Measurements from ENCODE around the gene HAGHL.

Gene HAGHL

DNA sequence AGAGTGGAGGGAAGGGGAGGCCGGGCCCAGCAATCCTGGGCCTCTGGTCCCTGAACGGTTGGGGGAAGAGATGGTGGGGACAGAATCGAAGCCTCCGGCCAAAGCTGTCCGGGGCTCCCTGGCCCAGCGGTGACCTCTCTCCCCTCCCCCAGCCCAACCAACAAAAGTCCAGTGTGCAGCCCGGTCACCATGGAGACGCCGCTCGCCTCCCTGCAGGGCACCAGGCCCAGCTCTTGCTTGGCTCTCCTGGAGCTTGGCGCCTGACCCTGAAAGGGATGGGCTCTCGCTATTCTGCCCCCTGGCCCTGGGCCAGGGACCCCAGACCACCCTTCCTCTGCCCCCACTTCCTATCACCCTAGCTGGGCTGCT, 10.7 kb upstream of the HAGHL start:
- H3K9me3 ChIP-seq (ENCODE audit: control insufficient read depth, low read length), result no peaks in the 10 kb centered on the region
- peaks cover 49% of the 10 kb centered on the region for H3K4me1 ChIP-seq (ENCODE audit: control insufficient read depth, insufficient read depth, low read length)
- peaks cover 29% of the 10 kb centered on the region for H3K27me3 ChIP-seq (ENCODE audit: control insufficient read depth, insufficient read depth, low read length, poor library complexity, severe bottlenecking)
- H3K27ac ChIP-seq (ENCODE audit: insufficient read depth, low read depth, low read length, poor library complexity, severe bottlenecking), result peak overlapping the region; percentile 88
- H3K4me3 ChIP-seq (ENCODE audit: insufficient read depth, low read depth, low read length), result peak overlapping the region; percentile 80
- WGBS, 2 experiments, result 3 to 4% methylated on average over 12 of the region's 12 CpGs
- no peaks in the 10 kb centered on the region for H3K36me3 ChIP-seq (ENCODE audit: control insufficient read depth, insufficient read depth, low read length)

DNA sequence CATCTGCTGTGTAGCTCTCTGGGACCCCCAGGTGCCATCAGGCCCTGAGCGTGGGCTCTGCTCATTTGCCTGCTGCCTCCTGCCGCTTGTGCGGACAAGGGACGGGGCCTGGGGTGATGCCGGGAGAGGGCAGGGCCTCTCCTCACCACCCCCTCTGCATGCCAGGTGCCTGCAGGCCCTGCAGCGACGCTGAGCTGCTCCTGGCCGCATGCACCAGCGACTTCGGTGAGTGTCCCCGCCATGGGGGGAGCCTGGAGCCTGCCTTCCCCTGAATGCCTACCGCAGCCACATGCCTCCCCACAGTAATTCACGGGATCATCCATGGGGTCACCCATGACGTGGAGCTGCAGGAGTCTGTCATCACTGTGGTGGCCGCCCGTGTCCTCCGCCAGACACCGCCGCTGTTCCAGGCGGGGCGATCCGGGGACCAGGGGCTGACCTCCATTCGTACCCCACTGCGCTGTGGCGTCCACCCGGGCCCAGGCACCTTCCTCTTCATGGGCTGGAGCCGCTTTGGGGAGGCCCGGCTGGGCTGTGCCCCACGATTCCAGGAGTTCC, 10.1 kb upstream of the HAGHL start:
- peaks cover 24% of the 10 kb centered on the region for H3K27me3 ChIP-seq (ENCODE audit: control insufficient read depth, insufficient read depth, low read length, poor library complexity, severe bottlenecking)
- H3K4me3 ChIP-seq (ENCODE audit: insufficient read depth, low read depth, low read length), result peak overlapping the region; percentile 80
- H3K27ac ChIP-seq (ENCODE audit: insufficient read depth, low read depth, low read length, poor library complexity, severe bottlenecking), result peak overlapping the region; percentile 56
- WGBS, 2 experiments, result 85% methylated on average over 29 of the region's 29 CpGs
- no peaks in the 10 kb centered on the region for H3K36me3 ChIP-seq (ENCODE audit: control insufficient read depth, insufficient read depth, low read length)
- H3K4me1 ChIP-seq (ENCODE audit: control insufficient read depth, insufficient read depth, low read length), result peaks cover 48% of the 10 kb centered on the region
- H3K9me3 ChIP-seq (ENCODE audit: control insufficient read depth, low read length), result no peaks in the 10 kb centered on the region

DNA sequence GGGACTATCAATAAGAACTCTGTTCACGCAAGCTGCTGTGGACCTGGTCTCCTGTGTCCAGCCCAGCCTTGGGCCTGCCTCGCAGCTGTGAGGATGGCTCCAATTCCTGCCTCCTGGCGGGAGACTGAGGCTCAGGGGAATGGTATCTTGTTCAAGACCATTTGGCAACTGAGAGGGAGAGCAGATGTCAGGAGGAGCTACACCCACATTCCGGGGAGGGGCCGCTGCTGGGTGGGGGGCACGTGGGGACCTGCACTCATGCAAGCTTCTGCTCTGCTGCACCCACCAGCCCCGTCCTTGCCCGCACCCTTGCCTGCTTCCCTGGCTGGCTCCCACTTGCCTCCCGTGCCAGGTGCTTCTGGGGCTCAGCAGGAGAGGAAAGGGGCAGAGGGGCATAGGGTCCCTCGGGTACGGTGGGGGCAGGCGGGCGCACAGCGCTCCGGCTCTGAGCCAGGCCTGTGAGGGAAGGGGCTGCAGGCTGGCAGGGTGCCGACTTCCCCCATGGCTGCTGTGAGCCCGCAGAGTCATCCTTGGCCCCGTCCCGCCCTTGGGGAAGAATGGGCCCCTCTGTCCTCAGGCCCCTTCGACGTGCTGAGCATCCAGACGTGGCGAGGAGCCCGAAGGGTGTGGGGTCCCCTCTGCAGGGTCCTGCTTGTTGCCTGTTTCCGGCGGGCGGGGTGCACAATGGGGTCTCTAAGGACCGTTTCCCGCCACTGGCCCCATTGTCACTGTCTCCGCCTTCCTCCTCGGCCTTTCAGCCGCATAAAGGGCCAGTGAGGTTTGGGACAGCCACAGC, 9.3 kb upstream of the HAGHL start:
- H3K27me3 ChIP-seq (ENCODE audit: control insufficient read depth, insufficient read depth, low read length, poor library complexity, severe bottlenecking), result peaks cover 16% of the 10 kb centered on the region
- H3K4me1 ChIP-seq (ENCODE audit: control insufficient read depth, insufficient read depth, low read length), result peaks cover 48% of the 10 kb centered on the region
- 72 to 73% methylated on average over 32 of the region's 32 CpGs for WGBS, 2 experiments
- H3K36me3 ChIP-seq (ENCODE audit: control insufficient read depth, insufficient read depth, low read length), result no peaks in the 10 kb centered on the region
- no peaks in the 10 kb centered on the region for H3K9me3 ChIP-seq (ENCODE audit: control insufficient read depth, low read length)
- H3K27ac ChIP-seq (ENCODE audit: insufficient read depth, low read depth, low read length, poor library complexity, severe bottlenecking), result no peak overlapping the region
- H3K4me3 ChIP-seq (ENCODE audit: insufficient read depth, low read depth, low read length), result no peak overlapping the region

DNA sequence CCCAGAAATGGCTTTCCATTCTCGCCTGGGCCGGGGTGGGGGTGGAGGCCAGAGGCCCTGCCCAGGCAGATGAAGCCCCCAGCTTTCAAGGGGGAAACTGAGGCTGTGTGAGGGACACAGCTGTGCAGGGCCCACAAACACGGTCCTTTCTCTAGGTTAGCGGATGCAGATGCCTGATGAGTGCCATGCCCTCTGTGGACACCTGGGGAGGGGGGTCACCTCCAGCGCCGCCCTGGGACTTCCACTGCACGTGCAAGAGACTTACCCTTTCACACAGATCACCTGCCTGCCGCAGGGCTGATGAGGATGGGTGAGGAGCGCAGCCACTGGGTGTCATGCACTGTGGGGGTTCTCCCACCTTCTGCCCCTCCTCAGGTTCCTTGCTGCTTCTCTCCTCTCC, 8.5 kb upstream of the HAGHL start:
- Histone ChIP-seq H3K4me1 (ENCODE audit: control insufficient read depth, insufficient read depth, low read length) (peaks cover 48% of the 10 kb centered on the region), H3K4me3 (ENCODE audit: insufficient read depth, low read depth, low read length) (no peak overlapping the region), H3K27ac (ENCODE audit: insufficient read depth, low read depth, low read length, poor library complexity, severe bottlenecking) (no peak overlapping the region), H3K27me3 (ENCODE audit: control insufficient read depth, insufficient read depth, low read length, poor library complexity, severe bottlenecking) (peaks cover 13% of the 10 kb centered on the region), H3K36me3 (ENCODE audit: control insufficient read depth, insufficient read depth, low read length) (no peaks in the 10 kb centered on the region), H3K9me3 (ENCODE audit: control insufficient read depth, low read length) (no peaks in the 10 kb centered on the region)
- WGBS, 2 experiments, result 93% methylated on average over 9 of the region's 9 CpGs

DNA sequence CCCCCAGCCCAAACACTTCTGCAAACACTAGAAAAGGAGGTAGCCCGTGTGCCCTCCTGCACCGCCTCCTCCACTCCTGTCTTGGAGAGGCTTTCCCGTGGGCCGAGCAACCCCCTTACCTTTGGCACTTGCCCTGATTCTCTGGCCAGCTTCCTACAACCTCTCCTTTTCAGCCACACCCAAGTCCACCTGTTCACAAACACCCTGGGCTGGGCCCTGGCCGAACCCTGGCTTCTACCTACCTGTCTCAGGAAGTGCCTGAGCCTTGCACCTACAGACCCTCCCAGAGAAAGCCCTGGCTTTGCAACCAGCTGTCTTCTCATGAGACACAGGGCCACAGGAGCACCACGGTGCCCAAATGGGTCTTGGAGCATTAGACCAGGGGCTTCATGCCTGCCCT, 8.0 kb upstream of the HAGHL start:
- Histone ChIP-seq H3K4me3 (ENCODE audit: insufficient read depth, low read depth, low read length) (no peak overlapping the region), H3K4me1 (ENCODE audit: control insufficient read depth, insufficient read depth, low read length) (peaks cover 48% of the 10 kb centered on the region), H3K27ac (ENCODE audit: insufficient read depth, low read depth, low read length, poor library complexity, severe bottlenecking) (no peak overlapping the region)

DNA sequence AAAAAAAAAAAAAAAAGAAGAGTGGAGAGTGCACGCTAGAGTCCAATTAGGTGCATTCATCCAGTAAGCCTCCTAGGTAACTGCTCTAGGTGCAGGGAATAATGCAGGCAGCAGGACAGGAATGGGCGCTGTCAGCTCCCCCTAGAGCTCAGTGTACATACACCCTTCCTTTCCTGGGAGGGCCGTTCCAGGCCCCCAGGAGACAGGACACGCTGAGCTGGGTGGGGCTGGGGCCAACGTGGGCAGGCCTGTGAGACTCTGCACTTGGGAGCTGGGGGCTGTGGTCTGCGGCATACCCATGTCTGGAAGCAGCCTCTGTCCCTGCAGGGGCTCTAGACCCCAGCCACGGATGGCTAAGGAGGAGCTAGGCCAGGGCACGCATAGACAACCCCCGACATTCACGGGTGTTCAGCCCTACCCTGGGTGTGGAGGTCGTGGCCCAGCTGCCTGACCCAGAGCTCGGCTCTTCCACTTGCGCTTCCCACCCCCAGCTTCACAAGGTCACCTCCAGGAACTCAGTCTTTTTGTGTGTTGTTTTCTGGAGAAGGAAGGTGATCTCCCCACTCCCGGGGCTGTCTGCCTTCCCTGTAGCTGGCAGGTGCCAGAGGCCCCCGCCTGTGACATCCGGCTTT, 7.0 kb upstream of the HAGHL start:
- 27 to 30% methylated on average over 16 of the region's 16 CpGs for WGBS, 2 experiments
- peaks cover 44% of the 10 kb centered on the region for H3K4me1 ChIP-seq (ENCODE audit: control insufficient read depth, insufficient read depth, low read length)
- H3K9me3 ChIP-seq (ENCODE audit: control insufficient read depth, low read length), result no peaks in the 10 kb centered on the region
- peak overlapping the region; percentile 91 for H3K4me3 ChIP-seq (ENCODE audit: insufficient read depth, low read depth, low read length)
- H3K27ac ChIP-seq (ENCODE audit: insufficient read depth, low read depth, low read length, poor library complexity, severe bottlenecking), result peak overlapping the region; percentile 89
- no peaks in the 10 kb centered on the region for H3K36me3 ChIP-seq (ENCODE audit: control insufficient read depth, insufficient read depth, low read length)
- no peaks in the 10 kb centered on the region for H3K27me3 ChIP-seq (ENCODE audit: control insufficient read depth, insufficient read depth, low read length, poor library complexity, severe bottlenecking)

More for the DNA sequence above, 8.0 kb upstream of the HAGHL start:
- Histone ChIP-seq H3K9me3 (ENCODE audit: control insufficient read depth, low read length) (no peaks in the 10 kb centered on the region), H3K36me3 (ENCODE audit: control insufficient read depth, insufficient read depth, low read length) (no peaks in the 10 kb centered on the region), H3K27me3 (ENCODE audit: control insufficient read depth, insufficient read depth, low read length, poor library complexity, severe bottlenecking) (peaks cover 7% of the 10 kb centered on the region)
- WGBS, 2 experiments, result 91 to 93% methylated on average over 6 of the region's 6 CpGs

DNA sequence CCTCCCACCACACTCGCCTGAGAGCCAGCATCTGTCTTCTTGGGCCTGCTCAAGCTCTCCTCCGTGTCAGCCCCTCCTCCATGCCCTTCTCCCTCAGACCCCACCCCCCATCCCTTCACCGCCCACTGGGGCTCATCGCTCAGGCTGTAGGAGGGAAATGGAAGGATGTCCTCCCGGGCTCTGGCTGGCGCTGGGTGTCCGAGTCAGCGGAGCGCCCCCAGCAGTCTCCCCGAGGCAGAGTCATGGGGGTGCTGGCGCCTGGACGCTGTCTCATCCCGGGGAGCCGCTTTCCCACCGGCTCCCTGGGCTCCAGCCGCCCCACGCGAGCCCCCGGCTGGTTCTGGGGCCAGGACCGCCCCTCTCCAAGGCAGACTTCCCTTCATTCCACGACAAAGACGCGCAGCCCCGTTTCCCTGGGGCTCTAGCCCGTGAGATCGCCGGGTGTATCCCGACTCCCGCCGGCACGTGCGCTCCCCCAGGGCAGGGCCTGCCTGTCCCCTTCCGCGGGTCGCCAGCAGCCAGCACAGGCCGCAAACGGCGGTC, 6.4 kb upstream of the HAGHL start:
- WGBS, 2 experiments, result 0% methylated on average over 38 of the region's 38 CpGs
- no peaks in the 10 kb centered on the region for H3K36me3 ChIP-seq (ENCODE audit: control insufficient read depth, insufficient read depth, low read length)
- no peaks in the 10 kb centered on the region for H3K9me3 ChIP-seq (ENCODE audit: control insufficient read depth, low read length)
- H3K27ac ChIP-seq (ENCODE audit: insufficient read depth, low read depth, low read length, poor library complexity, severe bottlenecking), result peak overlapping the region; percentile 89
- peaks cover 44% of the 10 kb centered on the region for H3K4me1 ChIP-seq (ENCODE audit: control insufficient read depth, insufficient read depth, low read length)
- H3K4me3 ChIP-seq (ENCODE audit: insufficient read depth, low read depth, low read length), result peak overlapping the region; percentile 91
- peaks cover 1% of the 10 kb centered on the region for H3K27me3 ChIP-seq (ENCODE audit: control insufficient read depth, insufficient read depth, low read length, poor library complexity, severe bottlenecking)

DNA sequence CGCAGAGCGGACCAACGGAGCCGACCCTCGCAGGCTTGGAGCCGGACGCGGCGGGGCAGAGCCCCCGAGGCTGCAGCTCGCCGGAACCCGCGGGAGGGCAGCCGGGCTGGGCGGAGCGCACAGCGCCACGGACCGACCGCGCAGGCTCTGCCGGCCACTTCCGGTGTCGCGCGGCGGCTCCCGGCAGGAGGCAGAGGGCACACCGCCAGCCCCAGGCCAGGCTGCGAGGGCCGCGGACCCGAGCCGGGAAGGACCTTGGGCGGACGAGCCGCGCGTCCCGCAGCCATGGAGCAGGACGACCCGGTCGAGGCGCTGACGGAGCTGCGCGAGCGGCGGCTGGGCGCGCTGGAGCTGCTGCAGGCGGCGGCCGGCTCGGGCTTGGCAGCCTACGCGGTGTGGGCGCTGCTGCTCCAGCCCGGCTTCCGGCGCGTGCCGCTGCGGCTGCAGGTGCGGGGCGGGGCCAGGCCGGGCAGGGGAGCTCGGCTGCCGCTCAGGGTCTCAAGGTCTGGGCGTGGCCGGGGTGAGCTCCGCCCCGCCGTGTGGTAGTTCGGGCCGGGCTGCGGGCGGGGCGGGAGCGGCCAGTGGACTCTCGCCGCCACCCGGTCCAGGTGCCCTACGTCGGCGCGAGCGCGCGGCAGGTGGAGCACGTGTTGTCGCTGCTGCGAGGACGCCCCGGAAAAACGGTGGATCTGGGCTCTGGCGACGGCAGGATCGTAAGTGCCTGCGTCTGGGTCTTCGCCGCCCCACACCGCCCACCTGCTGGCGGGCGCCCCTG, 5.7 kb upstream of the HAGHL start, which contains the start of gene ANTKMT:
Gene ANTKMT, plus strand, starts transcription at position 157 of the 775 bp plus-strand sequence. Its CDS starts 129 bp downstream, at position 286.
- Histone ChIP-seq H3K4me1 (ENCODE audit: control insufficient read depth, insufficient read depth, low read length) (peaks cover 44% of the 10 kb centered on the region), H3K27me3 (ENCODE audit: control insufficient read depth, insufficient read depth, low read length, poor library complexity, severe bottlenecking) (peaks cover 8% of the 10 kb centered on the region), H3K4me3 (ENCODE audit: insufficient read depth, low read depth, low read length) (peak within 1 kb of the TSS; percentile 91), H3K36me3 (ENCODE audit: control insufficient read depth, insufficient read depth, low read length) (no peaks in the 10 kb centered on the region), H3K27ac (ENCODE audit: insufficient read depth, low read depth, low read length, poor library complexity, severe bottlenecking) (peak within 1 kb of the TSS; percentile 89), H3K9me3 (ENCODE audit: control insufficient read depth, low read length) (no peaks in the 10 kb centered on the region)
- 10% methylated on average over 106 of the region's 106 CpGs for WGBS, 2 experiments

DNA sequence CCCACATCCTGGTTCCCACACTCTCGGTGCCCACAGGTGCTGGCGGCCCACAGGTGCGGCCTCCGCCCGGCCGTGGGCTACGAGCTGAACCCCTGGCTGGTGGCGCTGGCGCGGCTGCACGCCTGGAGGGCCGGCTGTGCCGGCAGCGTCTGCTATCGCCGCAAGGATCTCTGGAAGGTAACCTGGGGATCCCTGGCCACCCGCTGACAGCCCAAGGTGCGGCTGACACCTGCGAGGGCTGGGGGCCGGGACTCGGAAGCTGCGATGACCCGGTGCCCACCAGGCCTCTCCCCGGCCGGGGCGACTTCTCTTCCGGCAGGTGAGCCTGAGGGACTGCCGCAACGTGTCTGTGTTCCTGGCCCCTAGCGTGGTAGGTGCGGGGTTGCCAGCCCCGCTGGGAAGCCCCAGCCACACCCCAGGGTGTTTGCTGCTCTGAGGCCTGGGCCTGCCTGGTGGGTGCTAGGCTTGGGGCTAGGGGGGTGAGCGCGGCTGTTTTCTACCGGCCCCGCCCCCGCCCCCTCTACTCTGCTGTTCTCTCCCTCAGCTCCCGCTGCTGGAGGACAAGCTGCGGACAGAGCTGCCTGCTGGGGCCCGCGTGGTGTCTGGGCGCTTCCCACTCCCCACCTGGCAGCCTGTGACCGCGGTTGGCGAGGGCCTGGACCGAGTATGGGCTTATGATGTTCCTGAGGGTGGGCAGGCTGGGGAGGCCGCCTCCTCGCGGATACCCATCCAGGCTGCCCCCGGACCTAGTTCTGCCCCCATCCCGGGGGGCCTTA, 5.0 kb upstream of the HAGHL start:
- 93 to 94% methylated on average over 51 of the region's 51 CpGs for WGBS, 2 experiments
- no peak overlapping the region for H3K27ac ChIP-seq (ENCODE audit: insufficient read depth, low read depth, low read length, poor library complexity, severe bottlenecking)
- H3K4me3 ChIP-seq (ENCODE audit: insufficient read depth, low read depth, low read length), result peak overlapping the region; percentile 91

More for the DNA sequence above, 5.0 kb upstream of the HAGHL start:
- Histone ChIP-seq H3K27me3 (ENCODE audit: control insufficient read depth, insufficient read depth, low read length, poor library complexity, severe bottlenecking) (peaks cover 15% of the 10 kb centered on the region), H3K36me3 (ENCODE audit: control insufficient read depth, insufficient read depth, low read length) (no peaks in the 10 kb centered on the region), H3K9me3 (ENCODE audit: control insufficient read depth, low read length) (no peaks in the 10 kb centered on the region), H3K4me1 (ENCODE audit: control insufficient read depth, insufficient read depth, low read length) (peaks cover 40% of the 10 kb centered on the region)
